ENCODE data around the gene CAMK2D. TPM values are rescaled to one million over a fixed set of nuclear protein-coding genes. Genes with fewer than 3 reads are reported as not detected.

CAMK2D gene
- total and polyA plus RNA-seq, 2 experiments from 2014 or later, result 4.9 to 14.6 TPM

DNA sequence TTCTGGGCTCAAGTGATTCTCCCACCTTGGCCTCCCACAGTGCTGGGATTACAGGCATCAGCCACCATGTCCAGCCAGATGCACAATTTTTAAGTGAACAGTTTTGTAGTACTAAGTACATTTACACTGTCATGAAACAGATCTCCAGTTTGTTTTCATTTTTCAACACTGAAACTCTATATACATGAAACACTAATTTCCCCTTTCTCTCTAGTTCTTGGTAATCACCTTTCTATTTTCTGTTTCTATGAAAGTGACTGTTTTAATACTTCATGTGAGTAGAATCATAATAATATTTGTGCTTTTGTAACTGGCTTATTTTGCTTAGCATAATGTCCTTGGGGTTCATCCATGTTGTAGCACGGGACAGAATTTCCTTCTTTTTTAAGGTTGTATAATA is 237.4 kb downstream of the CAMK2D start:
- Mint-ChIP-seq H3K27ac (no peak overlapping the region), H3K36me3 (ENCODE audit: low read depth) (no peaks in the 10 kb centered on the region), H3K4me3 (no peak overlapping the region), H3K9me3 (no peaks in the 10 kb centered on the region), H3K4me1 (peaks cover 10% of the 10 kb centered on the region; the same call in 2 of the 3 replicates), H3K27me3 (ENCODE audit: insufficient read depth, low read depth, poor library complexity) (no peaks in the 10 kb centered on the region)
- H3K27me3 ChIP-seq (ENCODE audit: insufficient read depth), result no peaks in the 10 kb centered on the region
- no peaks in the 10 kb centered on the region for H3K79me2 ChIP-seq (replicated peaks; ENCODE audit: insufficient read depth)
- TF ChIP-seq CREB1 (CRISPR knock-in tag; IDR thresholded peaks at IDR 0.05; ENCODE audit: low read depth), result no peak
- no peak for TF ChIP-seq EZH2 (IDR thresholded peaks at IDR 0.05; ENCODE audit: low read depth, unreplicated experiment)
- TF ChIP-seq, protein P1, sequence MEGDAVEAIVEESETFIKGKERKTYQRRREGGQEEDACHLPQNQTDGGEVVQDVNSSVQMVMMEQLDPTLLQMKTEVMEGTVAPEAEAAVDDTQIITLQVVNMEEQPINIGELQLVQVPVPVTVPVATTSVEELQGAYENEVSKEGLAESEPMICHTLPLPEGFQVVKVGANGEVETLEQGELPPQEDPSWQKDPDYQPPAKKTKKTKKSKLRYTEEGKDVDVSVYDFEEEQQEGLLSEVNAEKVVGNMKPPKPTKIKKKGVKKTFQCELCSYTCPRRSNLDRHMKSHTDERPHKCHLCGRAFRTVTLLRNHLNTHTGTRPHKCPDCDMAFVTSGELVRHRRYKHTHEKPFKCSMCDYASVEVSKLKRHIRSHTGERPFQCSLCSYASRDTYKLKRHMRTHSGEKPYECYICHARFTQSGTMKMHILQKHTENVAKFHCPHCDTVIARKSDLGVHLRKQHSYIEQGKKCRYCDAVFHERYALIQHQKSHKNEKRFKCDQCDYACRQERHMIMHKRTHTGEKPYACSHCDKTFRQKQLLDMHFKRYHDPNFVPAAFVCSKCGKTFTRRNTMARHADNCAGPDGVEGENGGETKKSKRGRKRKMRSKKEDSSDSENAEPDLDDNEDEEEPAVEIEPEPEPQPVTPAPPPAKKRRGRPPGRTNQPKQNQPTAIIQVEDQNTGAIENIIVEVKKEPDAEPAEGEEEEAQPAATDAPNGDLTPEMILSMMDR (conservative IDR thresholded peaks at IDR 0.05; ENCODE audit: low read depth in 2 of 2), result no peak
- TF ChIP-seq REST (IDR thresholded peaks at IDR 0.05; ENCODE audit: unreplicated experiment), result no peak
- TF ChIP-seq ZNF114 (CRISPR knock-in tag; IDR thresholded peaks at IDR 0.05), result no peak
- no peak for TF ChIP-seq EZH2phosphoT487 (IDR thresholded peaks at IDR 0.05; ENCODE audit: unreplicated experiment)
- TF ChIP-seq, protein P2, sequence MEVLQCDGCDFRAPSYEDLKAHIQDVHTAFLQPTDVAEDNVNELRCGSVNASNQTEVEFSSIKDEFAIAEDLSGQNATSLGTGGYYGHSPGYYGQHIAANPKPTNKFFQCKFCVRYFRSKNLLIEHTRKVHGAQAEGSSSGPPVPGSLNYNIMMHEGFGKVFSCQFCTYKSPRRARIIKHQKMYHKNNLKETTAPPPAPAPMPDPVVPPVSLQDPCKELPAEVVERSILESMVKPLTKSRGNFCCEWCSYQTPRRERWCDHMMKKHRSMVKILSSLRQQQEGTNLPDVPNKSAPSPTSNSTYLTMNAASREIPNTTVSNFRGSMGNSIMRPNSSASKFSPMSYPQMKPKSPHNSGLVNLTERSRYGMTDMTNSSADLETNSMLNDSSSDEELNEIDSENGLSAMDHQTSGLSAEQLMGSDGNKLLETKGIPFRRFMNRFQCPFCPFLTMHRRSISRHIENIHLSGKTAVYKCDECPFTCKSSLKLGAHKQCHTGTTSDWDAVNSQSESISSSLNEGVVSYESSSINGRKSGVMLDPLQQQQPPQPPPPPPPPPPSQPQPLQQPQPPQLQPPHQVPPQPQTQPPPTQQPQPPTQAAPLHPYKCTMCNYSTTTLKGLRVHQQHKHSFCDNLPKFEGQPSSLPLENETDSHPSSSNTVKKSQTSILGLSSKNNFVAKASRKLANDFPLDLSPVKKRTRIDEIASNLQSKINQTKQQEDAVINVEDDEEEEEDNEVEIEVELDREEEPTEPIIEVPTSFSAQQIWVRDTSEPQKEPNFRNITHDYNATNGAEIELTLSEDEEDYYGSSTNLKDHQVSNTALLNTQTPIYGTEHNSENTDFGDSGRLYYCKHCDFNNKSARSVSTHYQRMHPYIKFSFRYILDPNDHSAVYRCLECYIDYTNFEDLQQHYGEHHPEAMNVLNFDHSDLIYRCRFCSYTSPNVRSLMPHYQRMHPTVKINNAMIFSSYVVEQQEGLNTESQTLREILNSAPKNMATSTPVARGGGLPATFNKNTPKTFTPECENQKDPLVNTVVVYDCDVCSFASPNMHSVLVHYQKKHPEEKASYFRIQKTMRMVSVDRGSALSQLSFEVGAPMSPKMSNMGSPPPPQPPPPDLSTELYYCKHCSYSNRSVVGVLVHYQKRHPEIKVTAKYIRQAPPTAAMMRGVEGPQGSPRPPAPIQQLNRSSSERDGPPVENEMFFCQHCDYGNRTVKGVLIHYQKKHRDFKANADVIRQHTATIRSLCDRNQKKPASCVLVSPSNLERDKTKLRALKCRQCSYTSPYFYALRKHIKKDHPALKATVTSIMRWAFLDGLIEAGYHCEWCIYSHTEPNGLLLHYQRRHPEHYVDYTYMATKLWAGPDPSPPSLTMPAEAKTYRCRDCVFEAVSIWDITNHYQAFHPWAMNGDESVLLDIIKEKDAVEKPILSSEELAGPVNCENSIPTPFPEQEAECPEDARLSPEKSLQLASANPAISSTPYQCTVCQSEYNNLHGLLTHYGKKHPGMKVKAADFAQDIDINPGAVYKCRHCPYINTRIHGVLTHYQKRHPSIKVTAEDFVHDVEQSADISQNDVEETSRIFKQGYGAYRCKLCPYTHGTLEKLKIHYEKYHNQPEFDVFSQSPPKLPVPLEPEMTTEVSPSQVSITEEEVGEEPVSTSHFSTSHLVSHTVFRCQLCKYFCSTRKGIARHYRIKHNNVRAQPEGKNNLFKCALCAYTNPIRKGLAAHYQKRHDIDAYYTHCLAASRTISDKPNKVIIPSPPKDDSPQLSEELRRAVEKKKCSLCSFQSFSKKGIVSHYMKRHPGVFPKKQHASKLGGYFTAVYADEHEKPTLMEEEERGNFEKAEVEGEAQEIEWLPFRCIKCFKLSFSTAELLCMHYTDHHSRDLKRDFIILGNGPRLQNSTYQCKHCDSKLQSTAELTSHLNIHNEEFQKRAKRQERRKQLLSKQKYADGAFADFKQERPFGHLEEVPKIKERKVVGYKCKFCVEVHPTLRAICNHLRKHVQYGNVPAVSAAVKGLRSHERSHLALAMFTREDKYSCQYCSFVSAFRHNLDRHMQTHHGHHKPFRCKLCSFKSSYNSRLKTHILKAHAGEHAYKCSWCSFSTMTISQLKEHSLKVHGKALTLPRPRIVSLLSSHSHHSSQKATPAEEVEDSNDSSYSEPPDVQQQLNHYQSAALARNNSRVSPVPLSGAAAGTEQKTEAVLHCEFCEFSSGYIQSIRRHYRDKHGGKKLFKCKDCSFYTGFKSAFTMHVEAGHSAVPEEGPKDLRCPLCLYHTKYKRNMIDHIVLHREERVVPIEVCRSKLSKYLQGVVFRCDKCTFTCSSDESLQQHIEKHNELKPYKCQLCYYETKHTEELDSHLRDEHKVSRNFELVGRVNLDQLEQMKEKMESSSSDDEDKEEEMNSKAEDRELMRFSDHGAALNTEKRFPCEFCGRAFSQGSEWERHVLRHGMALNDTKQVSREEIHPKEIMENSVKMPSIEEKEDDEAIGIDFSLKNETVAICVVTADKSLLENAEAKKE (CRISPR knock-in tag; IDR thresholded peaks at IDR 0.05), result no peak
- TF ChIP-seq NANOG (IDR thresholded peaks at IDR 0.05; ENCODE audit: borderline replicate concordance), result no peak
- TF ChIP-seq ZNF331 (CRISPR knock-in tag; IDR thresholded peaks at IDR 0.05; ENCODE audit: low read depth), result no peak
- TF ChIP-seq ETS1 (IDR thresholded peaks at IDR 0.05), result no peak
- no peak for TF ChIP-seq STAT1 (IDR thresholded peaks at IDR 0.05; ENCODE audit: unreplicated experiment)
- no peak for ATAC-seq
- H3K9me2 ChIP-seq (ENCODE audit: insufficient read depth), result no peaks in the 10 kb centered on the region
- peaks cover 9% of the 10 kb centered on the region for H3K4me1 ChIP-seq (ENCODE audit: insufficient read depth)
- H2AFZ ChIP-seq, result no peak overlapping the region
- no peaks in the 10 kb centered on the region for H3F3A ChIP-seq (replicated peaks; ENCODE audit: low read depth)
- DNase-seq (ENCODE audit: low spot score), result no peak
- H3K27ac ChIP-seq (ENCODE audit: low read depth), result no peak overlapping the region
- H3K4me2 ChIP-seq, result no peak overlapping the region
- H4K20me1 ChIP-seq (replicated peaks; ENCODE audit: insufficient read depth), result no peaks in the 10 kb centered on the region
- no peak overlapping the region for H3K4me3 ChIP-seq
- no peaks in the 10 kb centered on the region for H3K36me3 ChIP-seq (ENCODE audit: insufficient read depth)
